Limb (tissue), 2 donors: ENCODE data around the gene HS2ST1.
"Not testable (repeated sequence)": the region's sequence is repeated elsewhere in the genome, so short reads cannot be mapped to it uniquely, and the experiment has no call there.

ENCODE experiments used
- DNase-seq, 2 donors: peaks; one replicate each; pipeline ENCODE4 v3.0.0-alpha.2; 2016; ENCODE audit errors: extremely low spot score in 2 of 2

The HS2ST1 gene

DNA sequence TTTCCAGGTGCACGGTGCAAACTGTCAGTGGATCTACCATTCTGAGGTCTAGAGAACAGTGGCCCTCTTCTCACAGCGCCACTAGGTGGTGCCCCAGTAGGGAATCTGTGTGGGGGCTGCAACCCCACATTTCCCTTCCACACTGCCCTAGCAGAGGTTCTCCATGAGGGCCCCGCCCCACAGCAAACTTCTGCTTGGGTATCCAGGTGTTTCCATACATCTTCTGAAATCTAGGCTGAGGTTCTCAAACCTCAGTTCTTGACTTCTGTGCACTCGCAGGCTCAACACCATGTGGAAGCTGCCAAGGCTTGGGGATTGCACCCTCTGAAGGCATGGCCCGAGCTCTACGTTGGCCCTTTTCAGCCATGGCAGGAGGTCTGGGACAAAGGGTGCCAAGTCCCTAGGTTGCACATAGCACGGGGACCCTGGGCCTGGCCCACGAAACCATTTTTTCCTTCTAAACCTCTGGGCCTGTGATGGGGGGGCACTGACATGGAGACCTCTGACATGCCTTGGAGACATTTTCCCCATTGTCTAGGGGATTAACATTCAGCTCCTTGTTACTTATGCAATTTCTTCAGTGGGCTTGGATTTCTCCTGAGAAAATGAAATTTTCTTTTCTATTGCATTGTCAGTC is 10.0 kb downstream of the HS2ST1 start:
- DNase-seq = no peak

DNA sequence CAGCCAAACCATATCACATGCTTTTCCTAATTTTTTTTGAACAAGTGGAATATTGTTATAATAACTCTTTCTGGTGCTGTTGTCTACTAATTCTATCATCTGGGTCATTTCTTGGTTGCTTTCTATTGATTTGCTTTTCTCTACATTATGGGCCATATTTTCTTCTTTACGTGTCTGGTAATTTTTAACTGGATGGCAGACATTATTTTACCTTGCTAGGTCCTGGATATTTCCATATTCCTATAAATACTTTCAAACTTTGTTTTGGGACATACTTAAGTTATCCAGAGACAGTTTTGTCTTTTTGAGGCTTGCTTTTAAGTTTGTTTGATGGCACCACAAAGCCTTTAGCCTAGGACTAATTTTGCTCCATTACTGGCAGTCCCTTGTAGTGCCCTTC is 11.3 kb downstream of the HS2ST1 start:
- DNase-seq = no peak

DNA sequence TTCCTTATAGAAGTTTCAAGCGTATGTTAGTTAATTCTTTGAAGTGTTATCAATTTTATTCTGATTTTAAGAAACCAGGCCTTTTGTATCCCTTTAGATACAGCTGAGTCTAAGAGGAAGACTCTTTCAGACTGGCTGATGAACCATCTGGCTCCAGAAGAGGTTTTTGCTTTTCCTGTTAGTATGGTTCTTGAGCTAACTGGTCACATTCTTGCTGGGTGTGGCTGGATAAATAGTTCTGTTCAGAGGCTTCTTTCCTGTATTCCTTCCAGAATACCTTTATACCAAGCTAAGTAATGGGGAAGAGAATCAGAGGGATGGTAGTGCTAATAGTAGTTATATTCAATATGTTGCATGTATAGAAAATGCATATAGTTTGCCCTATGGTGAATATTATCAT is 12.4 kb downstream of the HS2ST1 start:
- no peak for DNase-seq

DNA sequence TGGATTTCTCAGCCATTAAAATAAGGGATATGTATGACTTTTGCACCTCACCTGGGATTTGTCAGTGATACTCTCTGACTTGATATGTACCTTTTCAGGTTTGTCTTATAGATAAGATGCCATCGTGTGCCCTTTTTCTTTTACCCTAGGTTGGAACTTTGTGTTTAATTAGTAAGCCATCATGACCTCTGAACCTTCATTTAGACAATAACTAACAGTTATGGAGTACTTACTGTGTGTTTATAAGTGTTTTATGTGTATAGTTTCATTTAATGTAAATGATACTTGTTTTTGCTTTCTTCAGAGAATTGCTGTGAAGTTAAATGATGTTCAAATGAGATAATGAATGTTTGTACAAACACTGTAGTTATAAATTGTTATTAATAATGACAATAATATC is 14.4 kb downstream of the HS2ST1 start:
- no peak for DNase-seq

DNA sequence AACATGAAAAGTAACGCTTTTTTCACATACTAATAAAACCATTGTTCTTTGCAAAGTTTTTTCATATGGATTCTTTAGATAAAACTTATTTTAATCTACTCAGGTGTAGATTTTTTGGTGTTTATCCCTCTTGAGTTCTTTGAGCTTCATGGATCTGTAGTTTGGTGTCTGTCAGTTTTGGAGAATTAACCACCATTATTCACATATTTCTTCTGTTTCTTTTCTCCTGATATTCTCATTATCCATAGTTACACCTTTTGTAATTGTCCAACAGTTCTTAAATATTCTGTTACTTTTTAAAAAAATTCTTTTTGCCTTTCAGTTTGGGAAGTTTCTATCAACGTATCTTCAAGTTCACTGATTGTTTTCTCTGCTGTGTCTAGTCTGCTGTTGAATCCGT is 18.6 kb downstream of the HS2ST1 start:
- DNase-seq = no peak

DNA sequence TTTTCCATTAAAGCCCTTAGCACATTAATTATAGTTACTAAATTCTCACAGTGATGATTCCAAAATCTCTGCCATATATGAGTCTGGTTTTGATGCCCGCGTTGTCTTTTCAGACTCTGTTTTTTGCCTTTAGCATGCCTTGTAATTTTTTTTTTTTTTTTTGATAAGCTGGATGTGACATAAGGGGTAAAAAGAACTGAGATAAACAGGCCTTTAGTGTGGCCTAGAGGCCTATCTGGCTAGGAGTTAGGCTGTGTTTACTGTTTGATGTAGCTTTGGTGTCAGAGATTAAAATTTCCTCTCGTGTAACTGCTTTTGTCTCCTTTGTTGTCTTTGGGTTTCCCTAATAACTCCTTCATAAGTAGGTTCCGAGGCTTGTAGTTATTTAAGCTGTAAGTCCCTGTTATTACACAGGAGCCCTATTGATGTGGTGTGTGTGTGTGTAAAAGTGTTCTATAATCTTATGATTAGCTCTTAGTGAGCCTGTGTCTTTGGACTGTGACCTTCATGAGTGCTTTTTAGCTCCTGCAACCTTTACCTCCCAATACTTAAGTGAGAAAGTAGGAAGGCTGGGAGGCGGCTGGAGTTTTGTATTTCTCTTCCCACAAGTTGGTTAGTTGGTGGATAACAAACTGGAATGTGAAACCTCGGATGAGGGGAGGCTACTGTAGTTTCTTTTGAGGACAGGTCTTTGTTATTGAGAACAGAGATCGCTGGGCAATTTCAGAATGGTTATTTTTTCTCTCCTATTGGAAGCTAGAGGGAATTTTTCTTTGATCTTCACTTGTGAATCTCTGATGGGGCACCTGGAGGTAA is 19.3 kb downstream of the HS2ST1 start:
- DNase-seq = no peak

DNA sequence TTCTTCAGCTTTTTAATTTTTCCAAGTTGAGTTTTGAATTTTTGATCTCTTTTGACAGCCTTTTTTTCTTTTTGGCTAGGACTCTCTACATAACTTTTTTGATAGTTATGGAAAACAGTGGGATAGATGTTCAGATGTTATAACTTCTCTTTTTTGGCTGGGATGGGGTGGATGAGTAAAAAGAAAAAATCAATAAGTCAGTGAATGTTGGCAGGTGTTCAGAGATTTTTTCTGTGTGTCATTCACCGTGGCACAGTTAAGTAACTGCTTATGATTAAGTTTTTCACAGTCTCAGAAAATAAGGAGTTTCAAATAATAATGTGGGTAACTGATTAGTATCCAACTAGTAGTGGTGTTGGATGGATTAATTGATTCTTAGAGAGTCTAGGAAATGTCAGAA is 24.0 kb downstream of the HS2ST1 start:
- no peak for DNase-seq

DNA sequence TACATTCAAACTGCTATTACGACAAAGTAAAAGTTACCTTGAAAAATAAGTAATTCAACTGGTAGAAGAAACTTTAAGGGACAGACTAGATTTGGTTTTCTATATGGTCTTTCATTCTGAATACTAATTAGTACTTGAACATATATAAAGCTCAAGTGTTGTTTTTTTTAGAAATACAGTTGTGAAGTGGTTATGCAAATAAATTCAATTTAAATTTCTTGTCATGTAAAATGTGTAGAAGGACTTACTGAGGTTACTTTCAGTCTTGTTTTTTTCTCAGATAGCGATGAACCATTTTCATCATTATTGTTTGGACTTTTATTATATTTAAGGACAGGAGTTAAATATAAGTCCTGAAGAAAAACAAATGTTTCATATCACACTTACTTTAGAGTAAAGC is 24.4 kb downstream of the HS2ST1 start:
- no peak for DNase-seq

DNA sequence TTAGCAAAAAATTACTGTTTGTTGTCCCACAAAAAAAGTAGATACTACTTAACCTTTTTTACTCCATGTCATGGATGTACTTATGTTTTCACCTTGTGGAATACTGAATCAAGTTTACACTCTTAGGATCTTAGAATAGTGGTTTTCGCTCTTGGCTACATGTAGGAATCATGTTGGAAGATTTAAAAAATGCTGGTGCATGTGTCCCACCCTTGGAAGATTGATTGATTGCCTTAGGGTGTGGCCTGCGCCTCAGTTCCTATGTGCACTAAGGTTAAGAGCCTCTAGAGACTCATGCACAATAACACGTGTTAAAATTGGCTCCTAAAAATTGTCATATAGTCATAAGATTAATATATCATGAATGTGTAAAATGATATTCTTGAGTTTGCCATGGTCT is 25.0 kb downstream of the HS2ST1 start:
- no peak for DNase-seq

DNA sequence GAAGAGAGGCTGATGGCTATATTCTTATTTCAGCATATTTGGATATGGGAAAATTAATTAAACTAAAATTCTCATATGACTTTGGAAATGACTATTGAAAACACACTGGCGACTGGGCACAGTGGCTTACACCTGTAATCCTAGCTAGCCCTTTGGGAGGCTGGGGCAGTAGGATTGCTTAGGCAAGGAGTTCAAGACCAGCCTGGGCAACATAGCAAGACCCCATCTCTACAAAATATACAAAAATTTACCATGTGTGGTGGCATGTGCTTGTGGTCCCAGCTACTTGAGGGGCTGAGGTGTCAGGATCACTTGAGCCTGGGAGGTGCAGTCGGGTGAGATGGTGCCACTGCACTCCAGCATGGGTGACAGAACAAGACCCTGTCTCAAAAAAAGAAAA is 26.2 kb downstream of the HS2ST1 start:
- DNase-seq = no peak

DNA sequence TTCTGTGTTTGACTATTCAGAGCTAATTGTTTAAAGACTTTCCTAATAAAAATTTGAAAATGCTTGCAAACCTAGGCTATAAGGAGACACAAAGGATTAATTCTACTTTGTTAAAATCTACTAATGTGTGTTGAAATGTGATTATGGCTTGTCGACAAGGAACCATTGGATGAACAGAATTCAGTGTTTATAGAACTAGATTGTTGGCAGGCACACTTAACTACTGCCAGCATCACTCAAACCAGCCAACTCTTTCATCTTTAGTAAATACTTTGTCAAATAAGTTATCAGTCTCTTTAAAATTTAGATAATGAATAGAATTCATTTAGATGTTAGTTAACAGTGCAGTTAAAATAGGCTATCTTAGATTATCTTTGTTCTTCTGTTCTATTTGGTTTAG is 27.6 kb downstream of the HS2ST1 start:
- no peak for DNase-seq

DNA sequence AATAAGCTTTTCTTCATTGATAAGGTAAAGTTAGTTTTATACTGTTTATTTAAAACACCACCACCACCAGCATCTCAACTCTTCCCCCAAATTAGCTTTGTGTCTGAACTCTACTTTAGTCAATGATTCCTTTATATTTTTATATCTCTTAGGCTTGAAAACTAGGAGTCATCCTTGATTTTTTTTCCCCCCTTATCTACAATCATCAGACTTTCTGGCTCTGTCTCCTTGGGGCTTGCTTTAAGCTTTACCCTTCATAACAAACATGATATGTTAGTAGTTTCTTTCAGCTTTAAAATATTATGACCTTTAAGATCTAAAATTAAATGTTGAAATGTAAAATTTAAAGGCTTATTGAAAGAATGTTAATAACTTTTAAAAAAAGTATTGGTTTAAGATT is 28.3 kb downstream of the HS2ST1 start:
- no peak for DNase-seq

DNA sequence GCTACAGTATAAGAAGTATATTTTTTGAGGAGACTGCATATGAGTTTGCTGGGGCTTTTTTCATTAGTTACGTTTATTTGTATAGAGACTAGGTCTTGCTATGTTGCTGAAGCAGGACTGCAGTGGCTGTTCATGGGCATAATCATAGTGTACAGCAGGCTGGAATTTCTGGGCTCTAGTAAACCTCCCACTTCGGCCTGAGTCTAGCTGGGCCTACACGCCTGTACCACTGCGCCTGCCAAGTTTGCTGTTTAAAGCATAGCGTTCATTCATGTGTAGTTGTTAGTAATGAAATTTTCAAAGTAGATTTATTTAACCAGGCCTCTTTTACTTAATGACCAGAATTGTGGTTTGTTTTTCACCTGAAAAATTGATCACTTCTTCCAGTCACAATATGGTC is 33.8 kb downstream of the HS2ST1 start:
- DNase-seq = no peak

DNA sequence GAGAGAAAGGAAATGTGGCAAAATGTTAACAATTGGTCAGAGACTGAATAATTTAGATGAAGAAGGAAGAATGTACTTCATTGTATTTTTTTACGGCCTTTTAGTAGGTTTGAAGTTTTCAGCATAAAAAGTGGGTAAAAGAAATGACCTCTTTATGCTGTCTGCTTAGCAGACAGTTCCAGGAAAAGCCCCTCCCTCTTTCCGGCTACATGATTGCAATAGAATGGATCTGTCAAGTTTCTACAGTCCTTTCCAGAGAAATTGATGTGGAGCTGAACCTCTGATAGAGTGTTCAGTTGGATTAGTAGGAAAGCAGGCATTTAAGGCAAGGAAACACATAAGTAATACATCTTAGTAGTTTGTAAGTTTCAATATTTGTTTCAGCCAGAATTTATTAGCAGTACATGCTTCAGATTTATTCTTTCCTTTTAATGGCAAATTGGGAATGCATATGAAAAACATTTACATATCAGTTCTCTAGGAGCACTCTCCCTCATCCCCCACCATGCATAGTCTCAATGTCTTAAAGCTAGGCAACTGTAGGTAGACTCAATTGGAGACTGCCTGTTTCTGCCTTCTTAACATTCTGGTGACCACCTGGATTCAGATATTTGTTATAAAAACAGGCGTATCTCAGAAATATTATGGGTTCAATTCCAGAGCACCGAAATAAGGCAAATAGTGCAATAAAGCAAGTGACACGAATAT is 36.4 kb downstream of the HS2ST1 start:
- peak in 1 of 2 donors; percentile 36 for DNase-seq

DNA sequence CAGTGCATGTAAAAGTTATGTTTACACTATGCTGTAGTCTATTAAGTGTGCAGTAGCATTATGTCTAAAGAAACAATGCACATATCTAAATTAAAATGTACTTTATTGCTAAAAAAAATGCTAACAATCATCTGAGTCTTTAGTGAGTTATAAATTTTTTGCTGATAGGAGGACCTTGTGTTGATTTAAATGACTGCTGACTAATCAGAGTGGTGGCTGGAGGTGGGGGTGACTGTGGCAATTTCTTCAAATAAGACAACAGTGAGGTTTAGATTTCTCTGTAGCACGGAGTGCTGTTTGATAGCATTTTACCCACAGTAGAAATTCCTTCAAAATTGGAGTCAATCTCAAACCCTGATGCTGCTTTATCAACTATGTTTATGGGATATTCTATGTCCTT is 37.0 kb downstream of the HS2ST1 start:
- DNase-seq = no peak

DNA sequence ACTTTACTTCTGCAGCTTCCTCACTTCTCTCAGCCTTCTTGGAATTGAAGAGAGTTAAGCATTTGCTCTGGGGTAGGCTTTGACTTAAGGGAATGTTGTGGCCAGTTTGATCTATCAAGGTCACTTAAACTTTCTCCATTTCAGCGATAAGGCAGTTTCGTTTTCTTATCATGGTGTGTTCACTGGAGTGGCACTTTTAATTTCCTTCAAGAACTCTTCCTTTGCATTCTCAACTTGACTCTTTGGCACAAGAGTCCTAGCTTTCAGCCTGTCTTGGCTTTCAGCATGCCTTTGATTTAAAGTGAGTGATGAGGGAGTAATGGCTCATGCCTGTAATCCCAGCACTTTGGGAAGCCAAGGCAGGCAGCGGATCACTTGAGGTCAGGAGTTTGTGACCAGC is 38.7 kb downstream of the HS2ST1 start:
- DNase-seq = no peak

DNA sequence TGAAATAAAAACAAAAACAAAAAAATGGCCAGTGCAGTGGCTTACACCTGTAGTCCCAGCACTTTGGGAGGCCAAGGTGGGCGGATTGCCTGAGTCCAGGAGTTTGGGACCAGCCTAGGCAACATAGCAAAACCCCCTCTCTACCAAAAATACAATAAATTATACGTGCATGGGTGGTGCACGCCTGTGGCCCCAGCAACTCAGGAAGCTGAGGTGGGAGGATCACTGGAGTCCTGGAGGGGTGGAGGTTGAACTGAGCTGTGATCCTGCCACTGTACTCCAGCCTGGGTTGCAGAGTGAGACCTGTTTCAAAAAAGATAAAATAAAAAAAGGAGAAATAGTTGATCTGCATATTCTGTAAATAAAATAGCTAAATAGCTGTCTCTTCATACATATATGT is 41.2 kb downstream of the HS2ST1 start:
- no peak for DNase-seq

DNA sequence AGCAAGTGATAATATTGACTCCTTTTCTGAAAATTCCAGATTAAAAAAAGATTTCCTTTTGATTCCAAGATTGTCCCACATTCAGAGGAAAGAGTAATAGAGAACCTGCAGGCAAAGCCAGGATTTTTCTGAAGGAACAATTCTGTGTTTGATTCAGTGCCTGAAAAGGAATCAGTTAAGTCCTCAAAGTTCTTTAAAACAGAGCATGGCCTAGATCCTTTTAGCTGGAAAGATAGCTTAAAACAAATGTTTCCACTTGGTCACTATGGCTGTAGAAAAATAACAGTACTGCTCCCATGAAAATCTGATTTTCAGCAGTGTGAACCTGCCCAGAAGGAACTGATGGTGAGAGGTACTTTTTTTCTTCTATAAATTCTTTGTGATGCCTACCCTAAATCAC is 41.8 kb downstream of the HS2ST1 start:
- no peak for DNase-seq

DNA sequence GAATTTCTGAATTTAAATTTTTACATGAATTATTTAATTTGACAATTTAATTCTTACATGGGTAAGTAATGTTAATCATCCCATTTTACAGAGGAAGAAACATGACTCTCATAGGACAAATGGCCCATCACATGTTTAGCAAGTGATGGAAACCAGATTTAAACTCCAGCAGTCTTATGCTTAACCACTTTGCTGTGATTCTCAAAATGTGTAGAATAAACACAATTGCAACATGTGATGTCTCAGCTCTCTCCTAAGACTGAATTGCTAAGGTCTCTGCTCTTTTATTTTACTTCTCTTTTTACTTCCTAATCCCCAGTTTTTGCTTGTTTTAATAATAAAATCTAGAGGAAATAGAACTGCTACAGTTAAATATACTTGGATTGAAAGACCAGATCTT is 42.8 kb downstream of the HS2ST1 start:
- DNase-seq = no peak

DNA sequence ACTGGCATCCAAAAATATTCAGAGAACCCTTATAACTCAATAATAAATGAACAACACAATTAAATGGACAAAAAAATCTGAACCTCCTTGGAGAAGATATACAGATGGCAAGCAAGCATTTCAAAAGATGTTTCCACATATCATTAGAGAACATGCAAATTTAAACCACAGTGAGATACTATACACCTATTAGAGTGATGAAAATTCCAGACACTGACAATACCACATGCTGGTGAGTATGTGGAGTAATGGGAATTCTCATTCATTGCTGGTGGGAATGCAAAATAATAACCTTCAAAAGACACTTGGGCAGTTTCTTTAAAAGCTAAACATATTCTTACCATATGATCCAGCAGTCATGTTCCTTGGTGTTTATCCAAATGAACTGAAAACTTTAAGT is 46.1 kb downstream of the HS2ST1 start:
- no peak for DNase-seq

DNA sequence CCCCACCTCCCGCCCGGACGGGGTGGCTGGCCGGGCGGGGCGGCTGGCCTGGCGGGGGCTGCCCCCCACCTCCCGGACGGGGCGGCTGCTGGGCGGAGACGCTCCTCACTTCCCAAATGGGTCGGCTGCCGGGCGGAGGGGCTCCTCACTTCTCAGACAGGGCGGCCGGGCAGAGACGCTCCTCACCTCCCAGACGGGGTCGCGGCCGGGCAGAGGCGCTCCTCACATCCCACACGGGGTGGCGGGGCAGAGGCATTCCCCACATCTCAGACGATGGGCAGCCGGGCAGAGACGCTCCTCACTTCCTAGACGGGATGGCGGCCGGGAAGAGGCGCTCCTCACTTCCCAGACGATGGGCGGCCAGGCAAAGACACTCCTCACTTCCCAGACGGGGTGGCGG is 49.4 kb downstream of the HS2ST1 start:
- not testable (repeated sequence) for DNase-seq

DNA sequence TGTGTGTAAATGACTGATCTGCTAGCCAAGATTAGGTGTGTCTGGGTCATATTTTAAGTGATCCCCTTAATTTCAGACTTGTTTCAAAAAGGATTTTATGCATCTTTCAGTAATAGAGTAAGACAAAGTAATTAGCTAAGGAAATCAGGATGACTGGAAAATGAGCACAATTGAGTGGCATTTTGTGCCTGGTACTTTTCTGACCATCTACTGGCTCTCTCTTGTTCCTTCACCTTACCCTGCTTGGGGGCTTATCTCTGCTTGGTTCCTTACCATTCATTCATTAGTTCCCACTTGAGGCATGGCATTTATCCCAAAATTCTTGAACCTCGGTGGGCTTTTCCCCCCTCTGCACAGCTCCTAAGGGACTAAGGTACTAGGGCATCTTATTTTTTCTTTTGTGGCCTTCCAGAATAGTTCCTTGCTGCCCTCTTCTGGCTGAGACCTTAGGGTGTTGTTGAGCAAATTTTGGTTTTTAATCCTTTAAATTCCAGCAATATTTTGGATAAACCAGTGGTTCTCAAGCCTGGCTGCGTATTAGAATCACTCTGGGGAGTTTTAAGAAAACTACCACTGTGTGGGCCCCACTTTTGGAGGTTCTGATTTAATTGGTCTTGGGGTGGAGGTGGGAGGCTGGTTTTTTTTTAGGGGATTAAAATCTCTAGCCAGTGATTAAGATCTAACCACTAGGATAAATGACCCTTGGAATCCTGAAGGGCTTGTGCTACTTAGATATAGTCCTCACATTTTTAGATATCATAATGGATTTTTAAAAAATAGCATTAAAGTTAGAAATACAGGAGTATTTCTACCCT is 50.8 kb downstream of the HS2ST1 start:
- DNase-seq = no peak
